RPMI7951 (cell line): Measurements from ENCODE around the gene RBM19. TPM values are rescaled to one million over a fixed set of nuclear protein-coding genes. Genes with fewer than 3 reads are reported as not detected.
A peak's percentile ranks its signal among the peaks of the same experiment; 100 is the strongest.

Experiments used
- DNase-seq: peaks from one replicate; pipeline ENCODE4 v3.0.0-alpha.2; 2012; ENCODE audit warnings: low read depth
- total RNA-seq: library from RNA; depleted of rRNA; stranded (reverse); fragments of >200 nt; shearing (Covaris generic); gene quantifications from 2 replicates; pipeline ENCODE4 v1.2.3, GENCODE V29; 2014

RBM19 gene
- total RNA-seq, 1 experiment from 2014 or later = 12.5 TPM

DNA sequence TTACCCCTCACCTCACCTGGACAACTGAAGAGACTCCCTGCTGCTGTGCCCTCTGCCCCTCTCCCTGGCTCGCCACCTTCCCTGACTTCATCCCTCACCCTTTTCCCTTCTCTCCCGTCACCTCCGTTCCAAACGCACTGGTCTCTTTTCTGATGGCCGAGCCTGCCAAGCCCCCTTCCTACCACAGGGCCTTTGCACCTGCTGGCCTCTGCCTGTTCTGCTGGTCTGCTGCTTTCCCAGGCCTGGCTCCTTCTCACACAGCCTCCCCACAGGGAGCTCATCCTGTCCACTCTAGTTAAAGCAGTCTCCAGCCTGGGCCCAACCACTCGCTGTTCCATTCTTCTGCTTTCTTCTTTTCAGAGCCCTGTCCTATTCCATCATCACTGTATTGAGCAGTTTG, 34.6 kb downstream of the RBM19 start:
- DNase-seq = no peak

DNA sequence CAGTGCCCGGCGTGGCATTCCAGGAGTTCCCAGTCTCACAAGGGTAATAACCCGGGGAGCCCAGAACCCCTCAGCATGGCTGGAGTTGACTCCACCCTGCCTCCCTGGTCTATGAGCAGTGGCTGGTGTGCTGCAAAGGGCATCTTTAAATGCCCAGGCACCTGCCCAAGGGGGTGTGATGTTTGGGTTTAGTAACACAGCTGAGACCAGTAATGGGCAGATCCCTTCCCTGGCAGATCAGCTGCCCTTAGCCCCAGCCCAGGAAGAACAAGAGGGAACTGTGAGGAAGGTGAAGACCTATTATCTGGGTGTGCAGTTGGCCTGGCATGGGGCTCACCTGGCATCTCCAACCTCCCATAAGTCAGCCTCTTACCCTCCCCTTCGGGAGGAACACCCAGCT, 35.9 kb downstream of the RBM19 start:
- DNase-seq = no peak

DNA sequence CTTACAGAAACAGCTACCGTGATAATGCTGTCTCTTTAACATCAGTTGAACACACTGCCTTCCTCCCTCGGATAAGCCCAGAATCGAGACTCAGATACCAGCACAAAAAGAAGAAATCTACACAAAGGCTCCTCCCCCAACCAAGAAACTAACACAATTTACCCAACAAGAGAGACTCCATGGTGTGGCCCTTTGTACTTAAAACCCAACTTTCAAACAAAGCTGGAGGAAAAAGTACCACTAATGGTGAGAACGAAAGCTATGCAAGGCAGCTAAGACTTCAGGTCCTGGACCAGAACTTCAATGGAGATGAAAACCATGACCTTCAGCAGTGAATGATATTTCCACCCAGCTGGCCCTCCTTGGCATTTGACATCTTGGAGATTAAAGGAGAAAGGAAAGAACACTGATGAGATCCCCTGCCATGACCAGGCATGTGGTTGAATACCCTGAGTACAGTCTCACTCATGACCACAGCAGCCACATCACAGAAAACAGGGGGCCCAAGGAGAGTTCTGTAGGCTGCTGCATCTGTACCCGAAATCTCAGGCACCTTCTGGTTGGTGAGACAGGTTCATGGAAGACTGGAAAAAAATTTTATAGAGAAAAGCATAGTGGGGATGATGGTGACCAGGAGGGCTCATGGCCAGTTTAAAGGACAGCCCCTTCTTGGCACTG, 36.7 kb downstream of the RBM19 start:
- DNase-seq = no peak

DNA sequence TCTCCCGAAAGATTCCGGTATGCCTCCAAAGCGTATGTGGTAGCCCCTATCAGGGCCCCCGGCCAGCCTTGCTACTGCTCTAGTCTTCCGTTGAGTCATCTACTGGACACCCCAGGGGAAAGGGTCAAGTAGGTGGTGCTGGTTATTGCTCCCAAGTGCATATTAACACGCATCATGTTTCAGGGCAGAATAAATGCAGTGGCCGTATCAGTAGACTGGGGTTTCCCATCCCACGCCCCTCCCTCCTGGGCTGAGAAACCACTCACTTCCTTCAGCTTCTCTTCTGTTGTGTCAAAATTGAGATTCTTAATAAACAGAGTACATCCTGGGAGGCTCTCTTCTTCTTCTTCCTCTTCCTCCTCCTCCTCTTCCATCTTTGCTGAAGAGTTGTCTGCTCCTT, 39.3 kb downstream of the RBM19 start:
- DNase-seq = no peak

DNA sequence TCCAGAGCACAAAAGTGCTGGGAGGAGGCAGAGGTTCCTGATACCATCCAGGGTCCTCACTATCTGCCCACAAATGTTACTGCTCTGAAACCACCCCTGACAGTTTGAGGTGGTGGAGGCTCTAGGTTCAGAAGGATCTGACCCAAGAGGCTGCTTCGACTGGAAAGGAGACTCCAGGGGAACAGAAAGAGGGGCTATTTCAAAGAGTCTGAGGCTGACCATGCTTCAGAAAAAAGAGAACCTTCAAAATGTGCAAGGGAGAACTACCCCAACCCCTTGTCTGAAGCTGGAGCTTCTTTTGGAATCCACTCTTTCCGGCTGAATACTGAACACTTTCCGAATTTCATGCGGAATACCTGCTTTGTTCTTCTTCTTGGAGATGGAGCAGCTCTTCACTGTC, 41.8 kb downstream of the RBM19 start:
- no peak for DNase-seq

DNA sequence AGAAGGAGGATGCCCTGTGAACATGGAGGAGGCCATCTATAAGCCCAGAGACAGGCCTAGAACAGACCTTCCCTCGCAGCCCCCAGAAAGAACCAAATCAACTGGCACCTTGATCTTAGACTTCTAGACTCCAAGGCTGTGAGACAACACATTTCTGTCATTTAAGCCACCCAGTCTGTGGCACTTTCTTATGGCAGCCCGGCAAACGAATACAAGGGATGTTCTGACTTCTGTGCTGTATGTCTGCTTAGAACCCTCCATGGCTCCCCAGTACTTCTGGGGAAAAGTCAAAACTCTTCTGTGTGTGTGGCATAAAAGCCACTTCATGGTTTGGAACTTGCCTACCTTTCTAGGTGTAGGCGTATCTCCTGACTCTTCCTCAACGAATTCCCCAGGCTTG, 42.9 kb downstream of the RBM19 start:
- DNase-seq = no peak

DNA sequence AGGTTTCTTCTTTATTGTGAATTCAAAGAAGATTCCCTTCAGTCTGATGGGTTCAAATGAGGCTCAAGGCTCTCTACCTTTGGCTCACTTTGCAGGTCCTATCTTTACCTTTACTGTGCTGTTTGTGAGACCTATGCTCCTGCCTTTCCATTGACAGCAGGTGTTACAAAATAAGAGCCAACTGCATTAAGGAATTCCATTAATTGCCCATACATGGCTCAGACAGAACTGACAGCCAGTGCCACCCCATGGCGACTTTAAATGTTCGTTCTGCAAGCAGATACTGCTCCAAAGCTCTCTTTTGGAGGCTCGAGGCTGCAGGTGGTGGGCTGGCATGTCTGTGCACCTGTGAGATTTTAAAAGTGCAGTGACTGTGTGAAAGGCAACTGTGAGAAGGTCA, 44.7 kb downstream of the RBM19 start:
- no peak for DNase-seq

DNA sequence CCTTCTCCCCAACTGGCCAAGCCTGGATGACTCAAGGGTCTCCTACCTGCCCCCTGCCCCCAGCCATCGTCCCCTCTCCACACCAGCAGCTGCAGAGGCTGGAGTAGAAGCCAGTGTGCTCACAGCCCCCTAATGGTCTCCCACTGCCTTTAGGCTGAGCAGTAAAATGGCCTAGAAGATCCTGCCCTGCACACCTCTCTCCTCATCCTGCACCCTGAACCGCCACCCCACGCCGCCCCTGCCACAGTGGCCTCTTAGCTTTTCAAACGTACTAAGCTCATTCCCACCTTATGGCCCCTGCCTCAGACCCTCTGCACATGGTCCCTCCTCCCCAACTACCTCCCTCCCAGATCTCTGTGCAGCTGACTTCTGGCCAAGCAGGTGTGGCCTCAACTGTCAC, 46.3 kb downstream of the RBM19 start:
- DNase-seq = no peak

DNA sequence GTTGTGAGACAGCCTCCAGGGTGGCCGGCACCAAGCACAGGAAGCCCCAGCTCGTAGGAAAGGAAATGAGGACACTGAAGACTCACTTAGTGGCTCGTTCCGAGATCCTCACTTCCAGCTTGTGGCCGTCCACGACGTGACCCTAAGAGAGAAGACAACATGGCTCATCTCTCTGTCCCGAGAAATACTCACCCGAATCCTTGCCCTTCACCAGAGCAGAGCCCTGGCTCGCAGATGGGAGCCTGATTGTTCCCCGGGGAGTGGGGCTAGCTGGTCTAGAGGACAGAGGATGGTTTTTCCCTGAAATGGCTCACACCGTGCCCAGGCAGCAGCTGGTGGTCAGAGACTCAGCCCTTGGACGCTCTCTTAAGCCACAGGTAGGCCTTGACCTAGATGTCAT, 47.8 kb downstream of the RBM19 start:
- DNase-seq = no peak

DNA sequence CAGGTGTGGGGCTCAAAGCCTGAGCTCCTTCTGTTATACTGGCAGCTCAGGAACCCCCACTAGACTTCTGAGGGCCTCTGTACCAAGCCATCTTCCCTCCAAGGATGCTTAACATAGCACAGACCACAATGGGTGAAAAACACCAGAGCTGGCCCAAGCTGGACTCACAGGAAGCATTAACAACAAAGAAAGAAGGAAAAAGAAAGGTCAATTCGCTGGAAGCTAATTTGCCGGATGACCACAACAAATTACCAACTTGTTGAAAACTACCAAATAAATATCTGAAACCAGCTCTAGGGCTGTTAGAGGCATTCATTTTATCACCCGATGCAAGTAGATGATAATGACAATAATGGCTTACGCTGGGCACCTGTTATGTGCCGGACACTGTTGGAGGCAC, 48.7 kb downstream of the RBM19 start:
- DNase-seq = no peak

DNA sequence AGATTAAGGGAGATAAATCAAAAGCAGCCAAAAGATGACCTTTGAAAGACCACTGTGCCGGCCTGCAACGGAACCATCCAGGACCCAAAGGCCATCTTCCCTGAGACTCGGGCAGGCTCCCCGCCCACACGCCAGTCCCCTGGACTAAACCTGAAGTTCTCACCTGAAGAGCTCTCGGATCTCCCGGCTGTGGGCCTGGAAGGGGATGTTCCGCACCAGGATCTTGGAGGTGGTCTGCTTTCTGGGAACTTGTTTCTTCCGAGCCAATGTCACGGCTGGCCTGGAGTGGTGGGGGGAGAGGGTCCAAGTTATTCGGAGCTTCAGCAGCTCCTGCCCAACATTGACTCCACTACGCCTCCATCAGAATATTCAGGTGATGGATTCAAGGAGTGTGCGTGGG, 51.3 kb downstream of the RBM19 start:
- DNase-seq = no peak

DNA sequence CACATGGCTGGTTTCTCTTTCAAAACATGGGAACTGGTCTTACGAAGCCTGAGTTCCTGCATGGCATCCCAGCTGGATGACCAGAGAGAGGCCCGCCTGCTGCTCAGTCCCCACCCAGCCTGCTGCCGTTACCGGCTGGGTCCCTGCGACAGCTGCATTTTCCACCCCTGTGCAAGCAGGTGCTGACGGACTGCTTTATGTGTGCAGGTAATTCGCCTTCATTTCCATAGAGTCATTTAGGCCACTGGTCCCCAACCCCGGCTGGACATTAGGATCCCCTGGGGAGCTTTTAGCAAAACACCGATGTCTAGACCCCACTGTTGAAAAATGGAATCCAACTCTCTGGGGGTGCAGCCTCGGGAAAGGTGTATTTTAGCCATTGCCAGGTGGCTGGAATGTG, 51.9 kb downstream of the RBM19 start:
- DNase-seq = no peak

DNA sequence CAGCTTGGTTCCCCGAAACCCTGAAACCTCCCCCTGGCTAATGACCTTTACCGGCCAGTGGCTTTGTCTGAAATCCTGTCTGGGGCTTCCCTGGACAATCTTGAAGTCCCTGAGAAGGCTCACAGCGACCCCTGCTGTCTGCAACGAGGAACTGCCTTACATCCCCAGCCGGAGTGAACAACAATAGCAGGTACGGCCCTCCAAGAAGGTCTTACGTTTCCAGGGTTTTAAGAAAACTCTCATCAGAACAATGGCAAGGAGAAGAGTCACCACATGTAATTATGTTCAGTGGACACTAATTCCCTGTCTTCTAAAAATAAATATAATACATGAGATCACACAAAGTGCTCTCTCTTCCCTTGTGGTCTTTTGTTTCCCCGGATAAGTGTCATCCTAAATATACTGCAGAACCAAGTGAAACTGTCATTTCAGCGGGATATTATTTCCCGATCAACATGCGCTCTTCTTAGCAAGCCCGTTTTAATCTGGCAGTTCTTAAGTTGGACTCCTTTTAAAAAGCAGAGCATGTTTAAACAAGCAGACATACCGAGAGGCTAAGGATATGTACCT, 53.3 kb downstream of the RBM19 start:
- DNase-seq = peak; percentile 48

DNA sequence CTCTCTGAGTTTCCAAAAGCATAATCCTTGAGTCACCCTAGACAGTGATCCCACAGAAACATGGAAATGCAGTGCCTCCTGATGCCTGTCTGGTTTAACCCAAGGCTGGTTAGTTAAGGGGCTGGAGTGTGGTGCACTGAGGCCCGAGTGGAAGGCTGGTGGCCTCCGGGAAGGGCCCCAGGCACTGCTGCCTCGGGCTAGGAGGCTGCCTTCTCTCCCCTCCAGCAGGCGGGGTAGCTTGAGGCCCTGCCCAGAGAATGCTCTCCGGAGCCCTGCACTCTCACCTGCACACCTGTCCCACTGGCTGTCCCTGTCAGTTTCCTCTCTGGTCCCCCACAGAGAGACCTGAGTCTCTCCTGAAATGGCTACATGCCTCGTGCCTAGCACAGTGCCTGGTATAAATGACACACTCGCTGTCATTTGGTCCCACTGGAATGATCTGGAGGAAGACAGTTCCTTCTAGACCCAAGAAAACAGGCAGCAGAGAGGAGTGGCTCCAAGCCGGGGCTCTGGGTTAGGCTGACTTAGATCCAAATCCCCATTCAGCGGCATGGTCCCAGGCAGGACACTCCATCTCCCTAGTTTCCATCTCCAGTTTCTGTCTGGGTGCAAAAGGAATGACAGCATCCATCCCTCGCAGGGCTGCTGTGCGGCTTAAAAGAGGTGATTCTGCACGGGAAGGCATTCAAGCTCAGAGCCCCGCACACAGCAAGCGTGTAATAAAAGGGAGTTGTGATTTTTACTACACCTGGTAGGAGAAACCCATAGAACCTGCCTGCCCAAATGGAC, 54.0 kb downstream of the RBM19 start:
- no peak for DNase-seq

DNA sequence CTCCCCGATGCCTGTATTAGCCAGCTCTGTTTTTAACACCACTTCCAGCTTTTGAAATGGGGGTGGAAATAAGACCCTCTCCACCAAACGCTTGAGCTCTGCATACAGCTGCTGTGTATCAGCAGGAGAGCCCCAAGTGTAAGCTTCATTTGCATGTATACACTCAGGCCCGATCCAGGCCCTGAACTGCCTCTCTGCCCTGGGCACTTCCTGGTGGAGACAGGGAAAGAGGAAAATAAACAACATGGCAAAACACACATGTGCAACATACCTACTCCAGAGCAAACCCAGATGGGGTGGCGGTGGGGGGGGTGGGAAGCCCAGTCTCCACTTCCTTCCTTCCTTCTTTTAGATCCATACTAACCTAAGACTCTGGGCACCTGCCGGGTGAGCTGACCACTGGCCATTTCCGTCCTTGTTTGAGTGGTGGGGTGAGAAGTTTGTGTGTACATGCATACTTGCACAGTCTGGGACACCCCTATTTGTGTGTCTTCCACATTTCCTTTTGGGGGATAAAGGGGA, 55.3 kb downstream of the RBM19 start:
- DNase-seq = no peak

DNA sequence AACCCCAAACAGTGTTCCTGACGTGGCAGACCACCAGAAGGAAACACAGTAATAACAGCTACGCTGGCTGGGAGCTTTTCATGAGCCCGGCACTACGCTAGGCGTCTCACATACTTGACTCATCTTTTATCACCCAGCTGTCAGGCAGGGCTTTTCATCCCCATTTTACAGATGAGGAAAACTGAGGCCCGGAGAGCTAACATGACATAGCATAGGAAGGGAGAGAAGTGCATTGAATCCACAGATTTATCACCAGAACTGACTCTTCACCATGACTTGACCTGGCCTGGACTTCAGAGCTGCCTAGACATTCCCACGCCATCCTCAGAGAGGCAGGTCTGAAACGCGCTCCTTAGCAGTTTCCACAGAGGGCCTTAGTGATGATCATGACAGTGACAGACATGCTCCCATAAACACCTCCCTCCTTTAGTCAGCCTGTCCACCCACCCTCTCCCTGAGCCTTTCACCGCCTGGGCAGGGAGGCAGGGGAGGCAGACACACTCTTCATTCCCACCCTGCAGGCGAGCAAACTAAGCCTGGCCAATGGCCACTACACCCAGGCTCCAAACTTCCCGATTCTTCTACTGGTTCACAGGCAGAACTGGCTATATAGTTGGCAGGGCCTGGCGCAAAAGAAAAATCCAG, 56.2 kb downstream of the RBM19 start:
- no peak for DNase-seq

DNA sequence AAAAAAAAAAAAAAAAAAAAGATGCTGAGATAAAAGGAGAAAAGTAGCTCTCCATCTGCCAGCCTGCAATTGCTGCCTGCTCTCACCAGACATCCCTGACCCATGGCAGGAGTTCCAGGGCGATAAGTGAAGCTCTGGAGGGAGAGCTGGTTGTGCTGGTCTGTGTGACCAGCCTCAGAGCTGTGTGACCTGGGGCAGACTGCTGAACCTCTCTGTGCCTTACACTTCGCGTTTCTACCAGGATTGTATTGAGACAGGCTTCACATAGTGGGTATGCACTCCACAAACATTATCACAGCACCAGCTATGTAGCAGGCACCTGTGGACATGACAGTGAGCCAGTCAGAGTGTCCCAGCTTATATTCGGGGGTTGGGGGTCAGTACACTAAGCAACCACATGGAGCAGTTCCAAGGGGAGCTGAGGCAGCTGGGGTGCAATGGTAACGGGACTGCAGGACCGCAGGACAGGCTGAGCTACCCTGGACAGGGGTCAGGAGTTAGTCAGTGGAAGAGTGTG, 57.5 kb downstream of the RBM19 start:
- no peak for DNase-seq

DNA sequence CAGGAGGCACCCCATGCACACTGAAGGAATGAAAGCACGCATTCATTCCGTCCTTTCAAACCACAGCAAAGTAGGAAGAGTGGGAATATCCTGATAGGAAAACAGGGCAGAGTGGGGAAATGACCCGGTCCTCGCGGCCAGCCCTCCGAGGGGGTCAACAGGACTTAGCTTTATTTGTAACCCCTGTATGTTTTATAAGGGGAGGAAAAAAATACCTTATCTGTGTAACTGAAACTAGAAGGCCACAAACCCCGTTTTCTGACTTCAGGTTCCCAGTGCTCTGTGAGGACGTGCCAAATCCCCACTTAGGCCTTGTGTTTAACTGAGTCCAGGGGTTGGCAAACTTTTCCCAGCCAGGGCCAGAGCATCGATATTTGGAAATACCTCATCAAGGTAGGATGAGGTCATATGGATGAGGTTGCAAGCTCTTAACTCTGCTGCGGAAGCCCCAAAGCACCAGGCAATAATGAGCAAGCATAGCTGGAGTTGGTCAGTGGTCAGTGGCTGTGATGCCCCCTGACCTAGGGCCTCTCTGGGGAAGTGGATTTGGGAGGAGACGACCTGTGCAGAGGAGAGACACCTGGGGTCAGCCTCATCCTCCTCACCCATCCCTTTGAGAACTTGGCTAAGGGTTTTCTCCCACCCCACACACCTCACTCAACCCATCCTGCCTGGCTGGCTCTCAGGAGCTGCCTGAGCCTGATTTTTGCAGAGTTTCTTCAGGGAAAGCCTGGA, 58.5 kb downstream of the RBM19 start:
- DNase-seq = no peak

DNA sequence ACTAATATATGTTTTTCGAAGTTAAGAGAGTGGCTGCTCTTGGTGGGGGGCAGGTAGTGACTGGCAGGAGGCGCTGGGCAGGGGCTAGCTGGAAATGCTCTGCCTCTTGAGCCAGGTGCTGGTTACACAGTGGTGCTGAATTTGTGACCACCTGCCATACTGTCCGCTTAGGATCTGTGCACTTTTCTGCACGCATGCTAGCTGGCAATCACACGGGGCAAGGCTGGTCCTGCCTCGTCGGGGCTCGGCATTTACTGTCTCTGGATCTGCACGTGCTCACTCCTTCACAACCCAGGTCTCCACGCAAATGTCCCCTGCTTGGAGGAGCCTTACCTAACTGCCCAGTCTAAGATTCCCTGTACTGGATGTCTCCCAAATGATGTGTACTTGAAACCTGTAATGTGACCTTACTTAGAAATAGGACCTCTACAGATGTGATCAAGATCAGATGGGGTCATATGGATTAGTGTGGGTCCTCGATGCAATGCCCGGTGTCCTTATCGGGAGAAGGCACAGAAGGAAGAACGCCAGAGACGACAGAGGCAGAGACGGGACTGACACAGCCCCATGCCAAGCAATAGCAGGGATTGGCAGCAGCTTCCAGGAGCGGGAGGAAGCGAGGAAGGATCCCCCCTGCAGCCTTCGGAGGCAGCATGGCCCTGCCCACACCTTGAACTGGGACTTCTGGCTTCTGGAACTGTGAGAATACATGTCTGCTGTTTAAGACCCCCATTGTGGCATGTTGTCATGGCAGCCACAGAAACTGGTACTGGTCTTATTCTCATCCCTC, 59.5 kb downstream of the RBM19 start:
- no peak for DNase-seq

DNA sequence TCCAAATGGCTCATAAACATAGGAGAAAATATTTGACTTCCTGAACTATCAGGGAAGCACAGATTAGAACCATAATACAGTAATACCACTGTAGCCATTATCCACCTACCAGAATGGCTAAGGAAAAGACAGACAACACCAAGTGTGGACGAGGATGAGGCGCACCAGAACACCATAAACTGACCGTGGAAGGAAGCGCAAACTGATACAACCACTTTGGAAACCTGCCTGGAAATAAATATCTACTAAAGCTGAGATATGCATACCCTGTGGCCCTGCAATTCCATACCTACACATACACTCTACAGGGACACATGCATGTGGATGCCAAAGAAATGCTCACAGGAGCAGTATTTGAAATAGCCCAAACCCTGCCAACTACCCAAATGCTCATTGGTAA, 60.3 kb downstream of the RBM19 start:
- DNase-seq = no peak

DNA sequence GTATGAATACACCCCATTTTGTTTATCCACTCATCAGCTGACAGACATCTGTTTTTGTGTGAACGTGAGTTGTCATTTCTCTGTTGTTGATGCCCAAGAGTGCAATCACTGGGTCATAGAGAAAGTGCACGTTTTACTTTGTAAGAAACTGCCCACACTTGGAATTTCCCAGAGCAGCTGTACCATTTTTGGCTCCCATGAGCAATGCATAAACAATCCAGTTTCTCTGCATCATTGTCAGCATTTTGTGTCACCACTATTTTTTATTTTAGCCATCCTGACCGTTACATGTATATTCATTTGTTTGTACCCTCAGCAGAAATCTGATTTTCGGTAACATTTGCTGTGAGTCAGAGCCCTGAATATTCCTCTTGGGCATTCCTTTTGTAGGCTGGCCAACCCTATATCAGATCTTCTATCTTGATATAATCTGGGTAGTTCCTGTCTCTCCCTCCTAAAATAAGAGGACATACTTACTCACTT, 62.7 kb downstream of the RBM19 start:
- peak; percentile 85 for DNase-seq
